Body of pancreas (tissue), 4 donors: ENCODE results near the gene VWF.
"Not testable (repeated sequence)": the region's sequence is repeated elsewhere in the genome, so short reads cannot be mapped to it uniquely, and the experiment has no call there.

Experiments
- CTCF ChIP-seq, 7 experiments: fragments of 450-650 bp in 4 of 7; fragments of 200-600 bp in 3 of 7; sonication (generic) in 3 of 7; IDR thresholded peaks; one replicate each; pipeline ENCODE4 v1.5.1; 2016 to 2019; ENCODE audit warnings: antibody characterized with exemption in 7 of 7
- POLR2A ChIP-seq, 3 donors: fragments of 450-650 bp; IDR thresholded peaks; one replicate each; pipeline ENCODE4 v1.6.1; 2016; ENCODE audit warnings: antibody characterized with exemption in 3 of 3, mild to moderate bottlenecking in 2 of 3

- not testable (repeated sequence) for TF ChIP-seq POLR2A, CTCF (IDR thresholded peaks at IDR 0.05)
These were observed 98.7 kb downstream of the VWF start for GRCh38 chr12:6025703-6026298.
